HEK293T (cell line): ENCODE measurements around the gene ANKMY1.

ENCODE experiments used
- CTCF ChIA-PET: fragments of 350-600 bp; formaldehyde crosslinking; extraction: SDS; loops from one replicate; lab custom pipeline; 2021; ENCODE audit warnings: antibody characterized with exemption, inconsistent platforms; lab: Yijun Ruan, JAX
- POLR2A ChIA-PET: fragments of 350-600 bp; formaldehyde crosslinking; extraction: SDS; loops from one replicate; lab custom pipeline; 2020; ENCODE audit warnings: antibody characterized with exemption, inconsistent platforms; lab: Yijun Ruan, JAX
- DNase-seq: peaks from one replicate; pipeline ENCODE4 v3.0.0; 2012; ENCODE audit warnings: mixed read lengths; ENCODE audit errors: extremely low spot score
- ARNT ChIP-seq: fragments of 450-650 bp; IDR thresholded peaks from 2 replicates; pipeline ENCODE4 v1.6.1; 2017; ENCODE audit warnings: mild to moderate bottlenecking
- BHLHE40 ChIP-seq: fragments of 450-650 bp; IDR thresholded peaks from 2 replicates; pipeline ENCODE4 v1.6.1; 2016; ENCODE audit warnings: mild to moderate bottlenecking, moderate library complexity, borderline replicate concordance
- CTBP1 ChIP-seq: fragments of 450-650 bp; IDR thresholded peaks from 2 replicates; pipeline ENCODE4 v1.6.1; 2016; ENCODE audit warnings: borderline replicate concordance
- ELF4 ChIP-seq: fragments of 450-650 bp; IDR thresholded peaks from 2 replicates; pipeline ENCODE4 v1.6.1; 2017; ENCODE audit warnings: antibody characterized with exemption
- FOXA1 ChIP-seq: fragments of 450-650 bp; IDR thresholded peaks from 2 replicates; pipeline ENCODE4 v1.6.1; 2016; ENCODE audit warnings: mild to moderate bottlenecking
- FOXK2 ChIP-seq: fragments of 450-650 bp; IDR thresholded peaks from 2 replicates; pipeline ENCODE4 v1.6.1; 2016; ENCODE audit warnings: mild to moderate bottlenecking
- FOXM1 ChIP-seq: fragments of 450-650 bp; IDR thresholded peaks from 2 replicates; pipeline ENCODE4 v1.6.1; 2017; ENCODE audit warnings: mild to moderate bottlenecking, borderline replicate concordance
- HDGF ChIP-seq: fragments of 450-650 bp; IDR thresholded peaks from 2 replicates; pipeline ENCODE4 v1.6.1; 2017; ENCODE audit warnings: antibody characterized with exemption, borderline replicate concordance
- L3MBTL2 ChIP-seq: fragments of 450-650 bp; conservative IDR thresholded peaks from 2 replicates; pipeline ENCODE4 v1.6.1; 2016; ENCODE audit warnings: mild to moderate bottlenecking
- LEF1 ChIP-seq: fragments of 450-650 bp; IDR thresholded peaks from 2 replicates; pipeline ENCODE4 v1.6.1; 2017; ENCODE audit warnings: mild to moderate bottlenecking, borderline replicate concordance
- NFRKB ChIP-seq: fragments of 450-650 bp; IDR thresholded peaks from 2 replicates; pipeline ENCODE4 v1.6.1; 2016; ENCODE audit warnings: mild to moderate bottlenecking, moderate library complexity
- PKNOX1 ChIP-seq: fragments of 450-650 bp; IDR thresholded peaks from 2 replicates; pipeline ENCODE4 v1.6.1; 2016
- SP1 ChIP-seq: fragments of 450-650 bp; IDR thresholded peaks from 2 replicates; pipeline ENCODE4 v1.6.1; 2017
- SUZ12 ChIP-seq: fragments of 450-650 bp; IDR thresholded peaks from 2 replicates; pipeline ENCODE4 v1.6.1; 2016; ENCODE audit warnings: mild to moderate bottlenecking
- TARDBP ChIP-seq: fragments of 450-650 bp; IDR thresholded peaks from 2 replicates; pipeline ENCODE4 v1.6.1; 2016
- ZNF384 ChIP-seq: fragments of 450-650 bp; IDR thresholded peaks from 2 replicates; pipeline ENCODE4 v1.6.1; 2016

The ANKMY1 gene

DNA sequence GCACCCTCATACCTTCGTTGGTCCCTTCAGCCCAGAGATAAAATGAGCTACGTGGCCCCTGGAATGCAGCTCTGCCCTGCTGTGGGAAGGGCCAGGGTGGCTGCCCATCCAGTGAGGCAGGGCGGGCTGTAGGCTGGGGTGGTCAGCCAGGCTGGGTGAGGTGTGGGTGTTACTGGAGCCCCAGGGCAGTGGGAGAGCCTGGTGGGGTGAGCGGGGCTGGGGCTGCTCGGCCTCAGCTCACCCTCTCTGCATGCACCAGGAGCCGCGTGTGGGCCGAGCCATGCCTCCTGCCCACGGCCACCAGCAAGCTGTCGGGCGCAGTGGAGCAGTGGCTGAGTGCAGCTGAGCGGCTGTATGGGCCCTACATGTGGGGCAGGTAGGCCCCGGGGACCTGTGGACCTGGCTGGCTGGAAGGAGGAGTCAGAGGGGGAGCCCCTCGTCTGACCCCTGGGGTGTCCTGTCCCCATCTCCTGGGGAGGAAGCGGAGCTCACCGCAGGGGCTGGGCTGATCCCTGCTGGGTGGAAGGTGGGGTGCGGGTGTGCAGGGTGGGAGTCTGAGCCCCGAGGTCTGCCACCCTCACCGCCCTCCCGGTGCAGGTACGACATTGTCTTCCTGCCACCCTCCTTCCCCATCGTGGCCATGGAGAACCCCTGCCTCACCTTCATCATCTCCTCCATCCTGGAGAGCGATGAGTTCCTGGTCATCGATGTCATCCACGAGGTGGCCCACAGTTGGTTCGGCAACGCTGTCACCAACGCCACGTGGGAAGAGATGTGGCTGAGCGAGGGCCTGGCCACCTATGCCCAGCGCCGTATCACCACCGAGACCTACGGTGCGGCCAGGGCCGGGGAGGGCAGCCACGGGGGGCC, 16.0 kb upstream of the ANKMY1 start:
- CTCF ChIA-PET: interaction anchor here (0.5 kb wide), 1 partner anchor 11 kb away, joined by 3 read pairs; no protein-coding TSS in a partner anchor
- TF ChIP-seq CTBP1 (no peak), TARDBP (no peak), PKNOX1 (no peak), SP1 (no peak), ELF4 (no peak), FOXM1 (no peak), L3MBTL2 (no peak), HDGF (no peak), LEF1 (no peak), ARNT (no peak), NFRKB (no peak), SUZ12 (no peak)
- POLR2A ChIA-PET: interaction anchor here (0.6 to 1.3 kb wide), 2 partner anchors 13 kb away, joined by 3 read pairs; partner anchors contain the start of gene CAPN10
- DNase-seq: no peak

DNA sequence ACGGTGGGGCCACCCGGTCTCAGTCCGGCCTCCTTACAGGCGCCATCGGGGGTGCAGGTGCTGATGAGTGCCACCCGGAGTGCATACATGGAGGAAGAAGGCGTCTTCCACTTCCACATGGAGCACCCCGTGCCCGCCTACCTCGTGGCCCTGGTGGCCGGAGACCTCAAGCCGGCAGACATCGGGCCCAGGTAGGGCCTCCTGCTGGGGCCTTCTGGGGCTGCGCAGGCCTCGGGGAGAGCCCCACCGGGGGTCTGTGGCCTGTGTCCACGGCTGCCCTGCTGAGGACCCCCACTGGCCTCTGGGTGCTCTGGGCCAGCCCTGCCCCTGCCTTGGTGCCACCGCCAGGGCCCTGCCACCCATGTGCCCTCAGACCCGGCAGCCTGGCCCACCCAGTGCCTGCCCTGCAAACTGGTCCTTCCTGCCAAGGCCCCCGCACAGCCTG, 15.3 kb upstream of the ANKMY1 start:
- DNase-seq: no peak
- CTCF ChIA-PET: no interaction called here
- POLR2A ChIA-PET: interaction anchor here (0.6 to 1.3 kb wide), 2 partner anchors 12 to 13 kb away, joined by 3 read pairs; partner anchors contain the start of gene CAPN10
- TF ChIP-seq LEF1 (no peak), HDGF (no peak), SUZ12 (no peak), FOXA1 (no peak), CTBP1 (no peak), TARDBP (no peak), FOXK2 (no peak), SP1 (no peak)

- ChIA-PET CTCF (no interaction called here), POLR2A (interaction anchor here (1.4 kb wide), 1 partner anchor 11 kb away, joined by 6 read pairs; no protein-coding TSS in a partner anchor)
- DNase-seq: no peak
- TF ChIP-seq ZNF384: no peak
- no peak for TF ChIP-seq ARNT
- no peak for TF ChIP-seq ELF4
- TF ChIP-seq NFRKB: no peak
- TF ChIP-seq TARDBP: no peak
- no peak for TF ChIP-seq FOXM1
- no peak for TF ChIP-seq L3MBTL2
- no peak for TF ChIP-seq LEF1
- TF ChIP-seq SP1: no peak
- TF ChIP-seq CTBP1: no peak
- no peak for TF ChIP-seq SUZ12
- TF ChIP-seq FOXK2: no peak
- TF ChIP-seq FOXA1: no peak
These were observed 14.6 kb upstream of the ANKMY1 start for GRCh38 chr2:240572141-240573031.

DNA sequence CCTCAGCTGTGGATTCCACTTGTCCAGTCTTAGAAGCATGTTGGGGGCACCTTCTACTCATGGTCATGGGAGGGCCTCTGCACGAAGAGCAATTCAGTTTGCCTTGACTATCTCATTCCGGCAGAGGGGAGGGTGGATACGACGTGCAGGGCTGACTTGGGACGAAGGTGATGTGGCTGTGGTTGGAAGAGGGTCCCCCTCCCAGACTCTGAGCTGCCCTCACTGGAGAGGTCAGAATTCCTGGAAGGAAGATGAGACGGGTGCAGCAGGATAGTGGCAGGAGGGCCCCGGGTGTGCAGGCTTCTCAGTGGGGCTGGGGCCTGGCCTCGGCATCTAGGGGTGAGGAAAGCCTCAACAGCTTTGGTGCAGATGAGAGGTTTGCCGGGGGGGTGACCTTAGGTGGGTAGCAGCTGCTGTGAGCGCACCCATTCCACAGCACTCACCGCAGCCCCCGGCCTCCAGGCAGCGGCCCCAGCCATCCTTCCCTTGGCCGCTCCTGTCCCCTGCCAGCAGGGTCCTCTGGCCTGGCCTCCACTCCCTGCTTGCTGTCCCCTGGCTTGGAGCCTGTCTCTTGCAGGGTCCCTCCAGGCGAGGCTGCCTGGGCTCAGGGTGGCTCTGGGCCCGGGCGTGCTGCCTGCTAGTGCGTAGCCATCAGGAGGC, 13.7 kb upstream of the ANKMY1 start:
- ChIA-PET CTCF (no interaction called here), POLR2A (interaction anchor here (1.4 kb wide), 1 partner anchor 10 kb away, joined by 6 read pairs; no protein-coding TSS in a partner anchor)
- DNase-seq: no peak
- no peak for TF ChIP-seq SP1
- no peak for TF ChIP-seq FOXM1
- no peak for TF ChIP-seq FOXA1
- TF ChIP-seq CTBP1: no peak
- no peak for TF ChIP-seq SUZ12
- TF ChIP-seq NFRKB: no peak
- no peak for TF ChIP-seq L3MBTL2
- no peak for TF ChIP-seq ZNF384
- no peak for TF ChIP-seq BHLHE40
- TF ChIP-seq TARDBP: no peak
- TF ChIP-seq PKNOX1: no peak
- no peak for TF ChIP-seq HDGF
- TF ChIP-seq ELF4: no peak

DNA sequence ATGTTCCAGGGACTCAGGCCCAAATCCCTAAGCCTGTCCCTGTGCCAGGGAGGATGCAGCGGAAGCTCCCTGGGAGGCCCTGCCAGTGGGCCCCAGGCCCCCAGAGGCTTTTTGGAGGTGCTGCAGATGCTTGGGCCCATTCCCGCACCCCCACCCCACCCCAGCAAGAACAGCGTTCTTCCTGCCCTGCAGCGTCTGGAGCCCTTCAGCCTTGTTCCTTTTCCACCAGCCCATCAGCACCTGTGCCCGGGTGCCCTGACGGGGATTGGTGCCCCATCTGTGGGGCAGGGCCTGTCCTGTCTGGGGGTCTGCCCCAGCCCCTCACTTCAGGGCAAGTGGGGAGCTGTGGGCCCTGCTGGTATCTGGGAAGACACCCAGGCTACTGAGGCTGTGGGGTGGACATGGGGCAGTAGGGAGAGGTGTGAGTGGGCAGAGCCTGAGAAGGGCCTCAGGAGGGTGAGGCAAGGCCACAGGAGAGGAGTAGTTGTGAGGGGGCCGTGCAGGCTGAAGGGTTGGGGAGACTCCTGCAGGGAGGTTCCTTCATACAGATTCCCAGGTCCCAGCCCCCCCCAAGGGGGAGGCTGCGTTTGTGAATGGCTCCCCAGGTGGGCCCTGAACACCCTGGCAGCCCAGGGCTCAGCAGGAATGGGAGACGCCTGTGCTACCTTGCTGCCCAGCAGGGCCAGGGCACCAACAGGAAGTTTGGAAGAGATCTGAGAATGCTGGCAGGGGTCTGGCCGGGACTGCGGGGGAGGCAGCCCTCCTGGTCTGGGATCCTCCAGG, 12.9 kb upstream of the ANKMY1 start:
- POLR2A ChIA-PET: no interaction called here

More for the DNA sequence above, 12.9 kb upstream of the ANKMY1 start:
- TF ChIP-seq ARNT (no peak), LEF1 (no peak), ZNF384 (no peak), L3MBTL2 (no peak), TARDBP (no peak), FOXA1 (no peak), SUZ12 (no peak), FOXM1 (no peak), CTBP1 (no peak), NFRKB (no peak), HDGF (no peak), PKNOX1 (no peak), SP1 (no peak), ELF4 (no peak), BHLHE40 (no peak), FOXK2 (no peak)
- no peak for DNase-seq
- CTCF ChIA-PET: no interaction called here
